Suprapubic skin (tissue), 4 donors: ENCODE measurements around the gene CORO1A. TPM values are rescaled to one million over a fixed set of nuclear protein-coding genes. Genes with fewer than 3 reads are reported as not detected.

Experiments
- DNase-seq, 2 donors: peaks; one replicate each; pipeline ENCODE4 v3.0.0-alpha.2; 2019; ENCODE audit warnings: low spot score in 2 of 2
- H3K27ac ChIP-seq: fragments of 200-600 bp; sonication (generic); one replicate; pipeline ENCODE4 v1.5.1; 2019
- H3K27me3 ChIP-seq: fragments of 200-600 bp; sonication (generic); one replicate; pipeline ENCODE4 v1.5.1; 2019
- H3K36me3 ChIP-seq: fragments of 200-600 bp; sonication (generic); one replicate; pipeline ENCODE4 v1.5.1; 2019
- H3K4me1 ChIP-seq: fragments of 200-600 bp; sonication (generic); one replicate; pipeline ENCODE4 v1.5.1; 2019
- H3K4me3 ChIP-seq: fragments of 200-600 bp; sonication (generic); one replicate; pipeline ENCODE4 v1.5.1; 2019; ENCODE audit warnings: mild to moderate bottlenecking
- H3K9me3 ChIP-seq: fragments of 200-600 bp; sonication (generic); one replicate; pipeline ENCODE4 v1.5.1; 2019
- EP300 ChIP-seq: sonication (generic); formaldehyde crosslinking; IDR thresholded peaks from one replicate; pipeline ENCODE4 v1.6.1; 2017; ENCODE audit warnings: antibody characterized with exemption
- POLR2A ChIP-seq, 2 donors: fragments of 450-650 bp; IDR thresholded peaks; one replicate each; pipeline ENCODE4 v1.6.1; 2017; ENCODE audit warnings: antibody characterized with exemption in 2 of 2, mild to moderate bottlenecking in 2 of 2, moderate library complexity in 2 of 2
- POLR2AphosphoS5 ChIP-seq, 3 donors: sonication (generic); formaldehyde crosslinking; IDR thresholded peaks; one replicate each; pipeline ENCODE4 v1.6.1; 2017; ENCODE audit warnings: antibody characterized with exemption in 3 of 3
- WGBS: methylation state at CpG from one replicate; pipeline ENCODE4 v1.1.5; 2018; 5-methylcytosine and 5-hydroxymethylcytosine counted together
- total RNA-seq, 4 donors: library from RNA; depleted of rRNA; stranded (reverse); fragments of >200 nt; gene quantifications; one replicate each; pipeline ENCODE4 v1.1.0, GENCODE V29; 2016
- TF ChIP-seq, protein P1 (sequence below), 2 donors: fragments of 200-600 bp in 1 of 2; fragments of 450-650 bp in 1 of 2; sonication (generic) in 1 of 2; IDR thresholded peaks; one replicate each; pipeline ENCODE4 v1.5.1; 2016 to 2019; ENCODE audit warnings: antibody characterized with exemption in 2 of 2, mild to moderate bottlenecking in 1 of 2, moderate library complexity in 1 of 2

Gene CORO1A
- total RNA-seq, 4 donors from 2014 or later = 14.5 to 25.3 (median 19.3) TPM

DNA sequence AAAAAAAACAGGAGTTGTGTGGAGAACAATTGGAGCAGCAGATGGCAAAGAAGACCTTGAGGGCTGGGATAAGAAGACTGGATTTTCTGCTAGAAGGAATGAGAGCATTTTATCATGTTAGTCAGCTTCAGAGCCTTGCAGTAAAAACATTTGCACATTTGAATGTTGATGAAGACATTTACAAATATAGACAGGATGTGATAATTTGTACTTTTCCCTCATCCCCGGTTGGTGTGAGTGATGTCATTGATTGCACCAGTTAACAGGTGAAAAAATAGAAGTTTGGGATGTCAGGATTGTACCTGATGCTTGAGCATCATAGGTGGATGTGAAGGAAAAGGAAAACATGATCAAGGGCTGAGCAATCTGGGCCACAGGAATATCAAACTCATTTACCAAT lies 37.7 kb upstream of the CORO1A start:
- Histone ChIP-seq H3K4me1 (no peaks in the 10 kb centered on the region), H3K27me3 (no peaks in the 10 kb centered on the region), H3K4me3 (no peak overlapping the region), H3K27ac (no peak overlapping the region), H3K9me3 (peaks cover 8% of the 10 kb centered on the region), H3K36me3 (no peaks in the 10 kb centered on the region)
- DNase-seq = no peak
- TF ChIP-seq, protein P1, sequence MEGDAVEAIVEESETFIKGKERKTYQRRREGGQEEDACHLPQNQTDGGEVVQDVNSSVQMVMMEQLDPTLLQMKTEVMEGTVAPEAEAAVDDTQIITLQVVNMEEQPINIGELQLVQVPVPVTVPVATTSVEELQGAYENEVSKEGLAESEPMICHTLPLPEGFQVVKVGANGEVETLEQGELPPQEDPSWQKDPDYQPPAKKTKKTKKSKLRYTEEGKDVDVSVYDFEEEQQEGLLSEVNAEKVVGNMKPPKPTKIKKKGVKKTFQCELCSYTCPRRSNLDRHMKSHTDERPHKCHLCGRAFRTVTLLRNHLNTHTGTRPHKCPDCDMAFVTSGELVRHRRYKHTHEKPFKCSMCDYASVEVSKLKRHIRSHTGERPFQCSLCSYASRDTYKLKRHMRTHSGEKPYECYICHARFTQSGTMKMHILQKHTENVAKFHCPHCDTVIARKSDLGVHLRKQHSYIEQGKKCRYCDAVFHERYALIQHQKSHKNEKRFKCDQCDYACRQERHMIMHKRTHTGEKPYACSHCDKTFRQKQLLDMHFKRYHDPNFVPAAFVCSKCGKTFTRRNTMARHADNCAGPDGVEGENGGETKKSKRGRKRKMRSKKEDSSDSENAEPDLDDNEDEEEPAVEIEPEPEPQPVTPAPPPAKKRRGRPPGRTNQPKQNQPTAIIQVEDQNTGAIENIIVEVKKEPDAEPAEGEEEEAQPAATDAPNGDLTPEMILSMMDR (IDR thresholded peaks at IDR 0.05) = no peak
- TF ChIP-seq POLR2A (IDR thresholded peaks at IDR 0.05) (no peak), EP300 (no peak)
- WGBS = 60% methylated on average over 1 of the region's 1 CpG

DNA sequence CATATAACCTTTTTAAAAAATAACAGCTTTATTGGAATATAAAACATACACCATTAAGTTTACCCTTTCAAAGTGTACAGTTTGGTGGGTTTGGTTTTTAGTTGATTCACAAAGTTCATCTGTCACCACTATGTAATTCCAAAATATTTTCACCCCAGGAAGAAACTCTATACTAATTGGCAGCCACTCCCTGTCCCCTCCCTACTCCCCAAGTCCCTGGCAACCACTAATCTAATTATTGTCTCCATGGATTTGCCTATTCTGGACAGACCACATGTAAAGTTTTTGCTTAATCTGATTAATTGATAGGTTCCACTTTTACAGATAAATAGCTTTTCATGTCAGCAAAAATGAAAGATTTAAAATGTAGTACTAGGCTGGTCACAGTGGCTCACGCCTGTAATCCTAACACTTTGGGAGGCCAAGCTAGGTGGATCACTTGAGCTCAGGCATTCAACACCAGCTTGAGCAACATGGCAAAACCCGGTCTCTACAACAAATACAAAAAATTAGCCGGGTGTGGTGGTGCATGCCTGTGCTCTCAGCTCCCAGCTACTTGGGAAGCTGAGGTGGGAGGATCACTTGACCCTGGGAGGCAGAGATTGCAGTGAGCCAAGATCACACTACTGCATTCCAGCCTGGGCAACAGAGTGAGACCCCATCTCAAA lies 35.4 kb upstream of the CORO1A start:
- Histone ChIP-seq H3K27me3 (no peaks in the 10 kb centered on the region), H3K4me3 (no peak overlapping the region), H3K27ac (no peak overlapping the region), H3K4me1 (no peaks in the 10 kb centered on the region), H3K36me3 (no peaks in the 10 kb centered on the region), H3K9me3 (peaks cover 8% of the 10 kb centered on the region)
- TF ChIP-seq POLR2AphosphoS5 (IDR thresholded peaks at IDR 0.05) (no peak), EP300 (no peak), POLR2A (IDR thresholded peaks at IDR 0.05) (no peak)
- TF ChIP-seq, protein P1 (IDR thresholded peaks at IDR 0.05) = no peak
- DNase-seq = no peak
- WGBS = 91% methylated on average over 3 of the region's 3 CpGs

GRCh38 chr16:30149250-30149930 lies 34.0 kb upstream of the CORO1A start:
- Histone ChIP-seq H3K4me3 (no peak overlapping the region), H3K4me1 (no peaks in the 10 kb centered on the region), H3K27me3 (no peaks in the 10 kb centered on the region), H3K36me3 (no peaks in the 10 kb centered on the region), H3K27ac (no peak overlapping the region), H3K9me3 (peaks cover 8% of the 10 kb centered on the region)
- WGBS = 90% methylated on average over 5 of the region's 5 CpGs
- no peak for DNase-seq
- TF ChIP-seq, protein P1 (IDR thresholded peaks at IDR 0.05) = no peak
- TF ChIP-seq EP300 = no peak
- TF ChIP-seq POLR2A (IDR thresholded peaks at IDR 0.05) = no peak
- TF ChIP-seq POLR2AphosphoS5 (IDR thresholded peaks at IDR 0.05) = no peak

DNA sequence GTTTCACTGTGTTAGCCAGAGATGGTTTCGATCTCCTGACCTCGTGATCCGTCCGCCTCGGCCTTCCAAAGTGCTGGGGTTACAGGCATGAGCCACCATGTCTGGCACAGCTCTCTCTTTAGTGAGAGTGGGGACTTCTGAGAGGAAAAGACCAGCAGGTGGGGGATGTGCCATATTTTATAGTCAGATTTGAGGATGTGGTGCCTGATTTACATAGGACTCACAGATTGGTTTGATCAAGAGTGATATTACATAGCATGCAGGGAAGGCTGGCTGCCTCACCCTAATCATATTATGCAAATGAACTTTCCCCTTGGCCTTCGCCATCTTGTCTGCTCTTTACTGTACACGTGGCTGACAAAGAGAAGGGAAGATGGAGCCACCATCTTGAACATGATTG lies 32.3 kb upstream of the CORO1A start:
- no peak for DNase-seq
- Histone ChIP-seq H3K4me1 (no peaks in the 10 kb centered on the region), H3K9me3 (peaks cover 8% of the 10 kb centered on the region), H3K36me3 (no peaks in the 10 kb centered on the region), H3K27me3 (no peaks in the 10 kb centered on the region), H3K4me3 (no peak overlapping the region), H3K27ac (no peak overlapping the region)
- TF ChIP-seq POLR2A (IDR thresholded peaks at IDR 0.05) = no peak
- no peak for TF ChIP-seq EP300
- TF ChIP-seq, protein P1 (IDR thresholded peaks at IDR 0.05) = no peak
- TF ChIP-seq POLR2AphosphoS5 (IDR thresholded peaks at IDR 0.05) = no peak
- WGBS = 90% methylated on average over 7 of the region's 7 CpGs

- no peaks in the 10 kb centered on the region for H3K4me1 ChIP-seq
- H3K27me3 ChIP-seq = no peaks in the 10 kb centered on the region
- no peak overlapping the region for H3K27ac ChIP-seq
- H3K36me3 ChIP-seq = no peaks in the 10 kb centered on the region
- no peak overlapping the region for H3K4me3 ChIP-seq
- H3K9me3 ChIP-seq = peaks cover 8% of the 10 kb centered on the region
- no peak for DNase-seq
- WGBS = 97% methylated on average over 9 of the region's 9 CpGs
- TF ChIP-seq, protein P1 (IDR thresholded peaks at IDR 0.05) = no peak
- TF ChIP-seq EP300 (no peak), POLR2A (IDR thresholded peaks at IDR 0.05) (no peak), POLR2AphosphoS5 (IDR thresholded peaks at IDR 0.05) (no peak)
Observed at GRCh38 chr16:30152517-30152916, 30.9 kb upstream of the CORO1A start.
